ENCODE data around the gene PLEKHA6.
A peak's percentile ranks its signal among the peaks of the same experiment; 100 is the strongest.

The PLEKHA6 gene

DNA sequence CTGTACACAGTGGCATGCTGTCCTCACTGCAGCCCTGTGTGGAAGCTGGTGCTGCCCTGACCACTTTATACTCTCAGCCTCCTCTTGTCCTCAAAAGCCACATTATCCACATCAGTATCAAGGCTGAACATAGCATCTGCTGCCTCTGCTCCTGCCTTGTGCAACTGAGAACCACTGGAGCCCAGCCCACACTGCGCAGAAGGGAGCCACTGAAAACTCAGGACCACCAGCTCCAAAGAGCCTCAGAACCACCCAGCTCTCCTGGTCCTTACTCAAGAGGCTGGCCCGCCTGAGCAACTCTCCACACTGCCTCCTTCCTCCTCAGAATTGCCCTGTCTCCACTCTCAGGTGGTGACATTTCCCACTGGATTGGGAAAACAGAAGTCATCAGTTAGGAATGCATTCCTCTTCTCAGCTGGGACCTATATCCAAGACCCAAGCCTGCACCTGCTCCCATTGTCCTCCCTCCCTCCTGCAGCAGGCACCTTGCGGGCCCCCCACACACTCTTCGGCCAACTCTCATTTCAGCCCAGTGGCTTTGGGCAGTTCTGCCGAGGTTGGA, 156.4 kb downstream of the PLEKHA6 start:
- no peak for DNase-seq

DNA sequence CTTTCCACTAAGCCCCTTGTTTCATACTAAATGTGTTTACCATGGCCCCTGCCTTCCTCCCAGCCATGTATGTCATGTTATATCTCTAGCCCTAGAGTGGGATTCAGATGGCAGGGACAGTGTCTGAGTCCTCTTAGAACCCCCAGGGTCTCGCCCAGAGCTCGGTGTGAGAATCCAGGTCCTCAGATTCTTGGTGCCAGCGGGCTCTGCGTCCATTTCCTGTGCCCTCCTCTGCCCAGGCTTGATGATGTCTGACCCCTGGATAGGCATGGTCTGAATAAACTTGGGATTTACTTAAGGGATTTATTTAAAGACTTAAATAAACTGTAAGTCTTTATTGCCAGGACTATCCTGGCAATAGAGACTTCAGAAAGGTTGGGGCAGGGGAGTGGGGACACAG, 157.2 kb downstream of the PLEKHA6 start:
- no peak for DNase-seq

DNA sequence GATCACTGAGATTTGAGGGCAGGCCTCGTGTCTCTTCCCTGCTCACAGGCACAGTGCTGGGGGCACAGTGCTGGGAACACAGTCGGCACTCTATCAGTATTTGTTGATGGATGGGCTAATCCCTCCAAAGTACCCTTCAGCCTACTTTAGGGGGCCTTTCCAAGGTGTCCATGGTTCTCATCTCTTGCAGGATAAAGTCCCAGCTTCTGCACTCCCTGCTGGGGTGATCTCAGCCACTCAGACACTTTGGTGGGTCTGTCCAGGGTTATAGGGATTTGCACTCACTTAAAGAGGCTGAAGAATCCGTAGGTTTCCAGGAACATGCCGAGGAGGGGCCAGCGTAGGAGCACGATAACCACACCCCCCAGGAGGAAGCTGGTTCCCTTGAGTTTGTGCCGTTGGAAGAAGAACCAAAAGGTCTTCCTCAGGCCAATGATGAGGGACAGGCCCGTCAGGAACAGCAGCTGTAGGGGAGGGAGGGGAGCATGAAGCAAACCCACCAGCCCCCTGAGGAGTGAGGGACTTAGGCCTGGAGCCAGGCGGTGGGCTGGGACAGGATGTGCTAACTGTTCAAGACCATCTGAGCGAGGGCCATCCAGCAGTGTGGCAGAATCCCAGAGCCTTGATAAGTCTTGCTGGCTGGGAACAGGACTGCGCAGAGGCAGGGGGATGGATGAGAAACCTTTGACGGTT, 158.2 kb downstream of the PLEKHA6 start:
- DNase-seq, result no peak

DNA sequence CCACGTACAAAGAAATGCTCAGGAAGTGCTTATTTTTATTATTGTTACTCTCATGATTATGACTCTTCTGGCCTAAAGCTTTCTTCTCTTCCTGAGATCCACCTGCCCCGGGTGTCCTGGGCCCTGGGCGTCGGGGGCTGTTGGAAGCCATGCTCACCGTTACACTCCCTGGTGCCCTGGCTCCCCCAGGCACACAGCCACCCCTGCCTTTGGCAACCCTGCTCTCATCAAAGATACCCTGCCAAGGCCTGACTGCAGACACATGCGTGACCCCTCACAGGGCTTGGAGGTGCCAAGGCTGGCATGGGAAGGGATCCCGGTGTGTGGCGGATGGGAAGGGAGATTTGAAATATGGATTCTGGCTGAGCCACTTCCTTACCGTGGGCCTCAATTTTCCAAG, 160.2 kb downstream of the PLEKHA6 start:
- no peak for DNase-seq

DNA sequence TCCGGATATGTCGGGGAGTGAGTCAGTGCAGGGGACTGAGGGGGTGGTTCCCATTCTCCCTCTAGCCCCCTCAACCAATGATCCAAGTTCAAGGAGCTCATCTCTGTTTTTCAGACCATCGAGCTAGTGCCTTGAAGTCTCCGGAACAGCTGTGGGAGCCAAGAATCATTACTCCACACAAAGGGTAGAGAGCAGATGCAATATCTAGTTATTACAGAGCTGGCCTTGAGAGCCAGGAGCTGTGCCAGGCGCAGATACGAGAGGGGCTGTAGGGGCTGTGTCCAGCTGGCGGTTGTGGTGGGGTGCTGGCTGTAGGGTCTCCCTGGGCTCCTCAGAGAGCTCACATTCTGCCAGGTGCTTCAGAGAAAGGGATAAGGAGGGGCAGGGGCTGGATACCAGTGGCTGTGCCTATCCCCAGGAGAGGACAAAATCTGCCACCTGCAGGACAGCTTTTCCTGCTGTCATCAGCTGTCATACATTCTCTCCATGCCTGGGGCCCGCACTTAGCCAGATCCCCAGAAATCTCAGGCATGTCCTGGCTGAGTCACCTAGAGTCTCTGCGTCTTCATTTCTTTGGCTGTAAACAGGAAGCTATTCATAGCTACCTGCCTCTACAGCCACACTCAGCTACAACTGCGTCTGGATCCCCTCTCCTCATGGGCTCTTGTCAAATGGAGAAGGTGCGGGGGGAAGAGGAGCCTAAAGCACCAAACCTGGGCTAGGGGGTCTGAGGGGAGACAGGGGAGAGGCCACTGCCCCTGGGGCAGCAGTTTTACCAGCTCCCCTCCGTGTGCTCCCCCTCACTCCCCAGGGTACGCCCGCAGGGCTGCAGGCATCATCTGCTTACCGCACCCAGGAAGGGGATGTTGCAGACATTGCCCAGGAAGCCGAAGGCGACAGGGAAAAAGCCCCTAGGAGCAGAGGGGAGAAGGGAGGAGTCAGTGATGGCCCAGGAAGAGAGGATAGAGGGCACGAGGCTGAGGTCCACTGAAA, 161.1 kb downstream of the PLEKHA6 start:
- DNase-seq, result peak; percentile 30

DNA sequence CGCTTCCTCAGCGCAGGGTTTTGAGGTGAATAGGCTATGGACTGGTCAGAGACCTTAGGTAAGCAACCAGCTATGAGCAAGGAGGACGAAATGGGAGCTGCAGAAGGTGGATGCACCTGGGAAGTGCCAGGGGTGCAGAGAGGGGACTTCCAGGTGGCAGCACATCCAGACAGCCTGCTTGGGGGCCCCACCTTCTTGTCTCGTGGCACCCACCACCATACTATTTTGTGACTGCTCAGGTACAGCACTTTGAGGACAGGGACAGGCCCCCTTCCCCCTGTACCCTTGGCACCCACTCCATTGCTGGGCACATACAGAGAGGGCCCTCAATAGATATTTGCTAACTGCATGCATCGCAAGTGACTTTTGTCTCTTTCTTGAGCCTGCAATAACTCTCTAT, 162.7 kb downstream of the PLEKHA6 start:
- DNase-seq, result no peak

- no peak for DNase-seq
Measured at GRCh38 chr1:204196068-204196795, 163.5 kb downstream of the PLEKHA6 start, which contains the start of gene KISS1. Gene KISS1, minus strand, starts transcription at chr1:204196491. Its CDS starts 3,615 bp downstream, at chr1:204192876.

- no peak for DNase-seq
Measured at GRCh38 chr1:204194771-204195170, 165.0 kb downstream of the PLEKHA6 start.

DNA sequence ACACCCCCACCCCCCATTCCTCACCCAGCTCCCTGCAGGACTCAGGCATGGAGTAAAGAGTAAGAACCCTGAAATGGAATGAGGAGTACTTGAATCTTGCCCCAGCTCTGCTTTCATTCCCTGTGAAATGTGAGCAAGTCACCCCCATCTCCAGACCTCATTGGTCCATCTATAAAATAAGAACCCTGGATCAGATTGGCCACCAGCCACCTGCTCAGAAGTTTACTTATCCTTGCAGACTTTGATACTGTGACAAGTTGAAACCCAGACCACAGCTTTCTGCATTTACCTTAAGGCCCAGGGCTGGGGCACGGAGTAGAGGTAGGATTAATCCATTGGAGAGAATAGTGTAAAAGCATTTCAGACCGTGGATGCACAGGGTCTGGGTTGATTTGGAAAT, 165.6 kb downstream of the PLEKHA6 start:
- no peak for DNase-seq

DNA sequence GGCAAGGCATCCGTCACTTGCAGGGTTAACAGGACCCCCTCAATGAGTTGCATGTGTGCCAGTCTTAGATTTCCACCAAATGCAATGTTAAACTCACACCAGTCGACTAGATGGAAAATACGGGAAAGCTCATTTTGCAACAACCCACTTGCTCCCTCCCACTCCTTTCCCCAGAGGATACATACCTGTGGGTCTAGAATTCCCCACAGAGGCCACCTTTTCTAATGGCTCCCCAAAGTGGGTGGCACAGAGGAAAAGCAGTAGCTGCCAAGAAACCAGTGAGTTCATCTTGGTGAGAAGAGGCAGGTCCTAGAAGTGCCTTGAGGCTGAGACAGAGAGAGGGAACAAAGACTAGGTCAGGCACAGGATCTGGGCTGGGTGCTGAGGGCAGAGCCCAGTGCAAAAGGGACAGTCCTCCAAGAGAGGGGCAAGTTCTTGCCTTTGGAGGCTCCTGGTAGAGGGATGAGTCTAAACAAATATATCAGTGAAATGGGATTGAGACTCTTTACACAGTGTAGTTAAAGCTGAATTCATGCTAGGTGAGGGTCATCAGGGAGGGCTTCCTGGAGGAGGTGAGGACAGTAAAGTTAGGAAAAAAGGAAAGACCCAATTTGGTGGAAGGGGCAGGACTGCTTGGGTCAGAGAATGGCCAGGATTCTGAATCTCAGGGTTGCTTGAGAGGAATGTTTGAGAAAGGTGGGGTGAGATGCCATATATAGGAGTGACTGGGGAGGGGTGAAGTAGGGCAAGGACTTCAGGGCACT, 167.0 kb downstream of the PLEKHA6 start:
- DNase-seq, result no peak

- no peak for DNase-seq
Measured at GRCh38 chr1:204192046-204192445, 167.7 kb downstream of the PLEKHA6 start.

GRCh38 chr1:204191456-204191855, 168.3 kb downstream of the PLEKHA6 start:
- DNase-seq, result no peak

DNA sequence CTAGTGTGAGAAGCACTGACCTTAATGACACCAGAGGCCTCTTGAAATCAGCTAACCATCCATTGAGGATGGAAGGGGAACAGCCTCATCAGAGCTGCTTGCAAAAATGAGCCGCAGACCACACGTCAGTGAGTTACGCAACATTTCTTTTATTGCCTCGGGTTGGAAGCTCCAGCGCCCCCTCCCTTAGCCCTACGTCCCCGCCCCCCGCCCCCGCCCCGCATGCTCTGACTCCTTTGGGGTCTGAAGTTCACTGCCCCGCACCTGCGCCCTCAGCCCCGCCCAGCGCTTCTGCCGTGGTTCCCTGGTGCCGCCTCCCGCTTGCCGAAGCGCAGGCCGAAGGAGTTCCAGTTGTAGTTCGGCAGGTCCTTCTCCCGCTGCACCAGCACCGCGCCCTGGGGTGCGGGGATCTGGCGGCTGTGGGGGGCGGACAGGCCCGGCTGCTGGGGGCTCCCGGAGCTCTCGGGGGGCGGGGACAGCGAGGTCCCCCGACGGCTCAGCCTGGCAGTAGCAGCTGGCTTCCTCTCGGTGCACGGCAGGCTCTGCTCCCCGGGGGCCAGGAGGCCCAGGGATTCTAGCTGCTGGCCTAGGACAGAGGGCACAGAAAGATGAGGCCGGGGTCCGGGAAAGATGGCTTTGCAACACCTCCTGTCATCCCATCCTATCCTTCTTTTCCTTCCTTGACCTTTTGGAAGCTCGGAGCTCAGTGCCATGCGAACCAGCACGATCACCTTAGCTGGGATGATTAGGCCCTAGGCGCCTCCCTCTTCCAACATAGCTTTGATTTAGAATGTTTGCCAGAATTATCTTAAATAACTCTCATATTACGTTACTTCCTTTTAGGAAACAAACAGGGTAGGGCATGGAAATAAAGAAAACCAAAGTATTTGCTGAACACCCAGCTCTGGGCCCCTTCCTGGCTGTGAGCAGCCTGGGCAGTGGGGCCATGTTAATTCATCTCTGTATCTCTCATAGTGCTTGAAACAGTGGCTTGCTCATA, 169.2 kb downstream of the PLEKHA6 start:
- DNase-seq, result no peak

DNA sequence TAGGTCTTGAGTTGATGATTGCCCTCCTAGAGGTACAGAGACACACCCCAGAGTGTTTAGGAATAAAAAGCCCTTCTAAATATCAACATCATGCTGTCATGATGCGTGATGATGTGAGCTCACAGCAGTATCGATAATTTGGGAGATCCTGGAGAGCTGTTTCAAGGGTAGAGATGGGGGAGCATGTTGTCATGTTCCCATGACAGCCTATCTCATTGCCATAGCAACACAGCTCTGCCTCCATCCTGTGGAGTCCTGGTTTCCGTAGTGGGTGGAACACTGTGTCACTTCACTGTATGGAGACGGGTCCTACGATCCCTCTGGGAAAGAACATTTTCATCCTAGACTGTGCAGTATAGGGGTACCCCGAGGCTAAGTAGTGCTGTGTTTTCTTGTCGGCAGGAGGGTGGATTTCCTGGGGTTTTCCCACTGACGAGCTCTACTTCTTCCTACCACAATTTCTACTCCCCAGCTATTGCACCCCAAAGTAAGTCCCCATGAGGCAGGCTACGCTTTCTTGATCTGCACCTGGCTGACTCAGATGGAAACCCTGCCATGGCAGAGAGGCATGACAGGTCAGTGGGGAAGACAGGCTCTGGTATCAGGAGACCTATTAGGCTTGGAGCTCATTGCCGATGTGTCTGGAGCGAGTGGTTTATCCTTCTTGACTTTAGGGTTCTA, 170.6 kb downstream of the PLEKHA6 start:
- DNase-seq, result no peak

- no peak for DNase-seq
Measured at GRCh38 chr1:204186597-204186996, 173.1 kb downstream of the PLEKHA6 start.

GRCh38 chr1:204181116-204181515, 178.6 kb downstream of the PLEKHA6 start:
- no peak for DNase-seq

DNA sequence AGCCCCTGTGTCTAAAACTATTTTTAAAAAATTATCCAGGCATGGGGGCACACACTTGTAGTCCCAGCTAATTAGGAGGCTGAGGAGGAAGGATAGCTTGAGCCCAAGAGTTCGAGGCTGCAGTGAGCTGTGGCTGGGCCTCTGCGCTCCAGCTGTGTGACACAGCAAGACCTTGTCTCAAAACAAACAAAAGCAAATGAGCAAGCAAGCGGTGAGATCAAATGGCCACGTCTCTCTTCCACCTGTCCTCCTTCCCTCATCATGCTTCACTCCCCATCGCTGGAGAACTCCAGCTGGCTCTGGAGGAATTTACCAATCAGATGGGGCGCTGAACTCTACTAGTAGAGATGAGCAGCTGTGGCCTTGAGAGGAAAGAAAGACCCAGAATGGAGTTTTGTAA, 179.6 kb downstream of the PLEKHA6 start:
- no peak for DNase-seq

GRCh38 chr1:204178487-204179281, 181.0 kb downstream of the PLEKHA6 start:
- DNase-seq, result no peak

DNA sequence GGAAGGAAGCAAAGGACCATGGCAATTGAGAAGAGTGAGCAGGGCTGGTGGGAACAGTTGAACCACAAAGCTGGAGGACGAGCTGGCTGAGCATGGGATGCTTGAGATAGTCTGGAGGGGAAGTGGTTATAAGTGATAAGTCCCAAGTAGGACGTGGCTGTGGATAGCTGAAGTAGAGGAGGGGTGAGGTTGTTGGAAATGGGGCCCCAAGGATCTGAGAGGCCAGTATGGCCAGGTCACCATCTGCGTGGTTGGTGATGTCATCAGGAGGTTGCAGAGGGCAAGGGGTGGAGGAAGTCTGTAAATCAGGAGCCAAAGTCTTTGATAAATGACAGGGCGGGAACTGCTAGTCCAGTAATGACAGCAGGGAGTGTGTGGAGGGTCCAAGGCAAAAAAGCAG, 182.6 kb downstream of the PLEKHA6 start:
- no peak for DNase-seq

Data from RPMI8226 (cell line).